GM18505 (cell line): Measurements from ENCODE around the gene MICAL2.

ENCODE experiments used
- ATAC-seq: cut with Tn5 transposase; IDR thresholded peaks from one replicate; pipeline ENCODE4 v1.9.1; 2021; ENCODE audit not compliant: unreplicated experiment
- POLR2A ChIP-seq: IDR thresholded peaks from 4 replicates; pipeline ENCODE4 v1.6.1; 2011; ENCODE audit warnings: borderline replicate concordance; ENCODE audit not compliant: insufficient read depth, insufficient read length; ENCODE audit errors: extremely low read depth

MICAL2 gene

GRCh38 chr11:12270215-12270797 is 159.9 kb downstream of the MICAL2 start:
- TF ChIP-seq POLR2A: no peak
- no peak for ATAC-seq

GRCh38 chr11:12270817-12271216 is 160.4 kb downstream of the MICAL2 start:
- no peak for TF ChIP-seq POLR2A
- ATAC-seq: no peak

- no peak for ATAC-seq
- TF ChIP-seq POLR2A: no peak
Observed at GRCh38 chr11:12271241-12271640, 160.9 kb downstream of the MICAL2 start.

- TF ChIP-seq POLR2A: no peak
- ATAC-seq: no peak
Observed at GRCh38 chr11:12271826-12272366, 161.5 kb downstream of the MICAL2 start.

- TF ChIP-seq POLR2A: no peak
- no peak for ATAC-seq
Observed at GRCh38 chr11:12272821-12273617, 162.6 kb downstream of the MICAL2 start.

- no peak for ATAC-seq
- no peak for TF ChIP-seq POLR2A
Observed at GRCh38 chr11:12273618-12273995, 163.2 kb downstream of the MICAL2 start.

GRCh38 chr11:12274056-12274455 is 163.7 kb downstream of the MICAL2 start:
- TF ChIP-seq POLR2A: no peak
- no peak for ATAC-seq

GRCh38 chr11:12274558-12275197 is 164.3 kb downstream of the MICAL2 start:
- no peak for TF ChIP-seq POLR2A
- ATAC-seq: no peak

- ATAC-seq: no peak
- TF ChIP-seq POLR2A: no peak
Observed at GRCh38 chr11:12275818-12276217, 165.4 kb downstream of the MICAL2 start.

GRCh38 chr11:12276356-12276755 is 166.0 kb downstream of the MICAL2 start:
- no peak for TF ChIP-seq POLR2A

GRCh38 chr11:12276831-12277475 is 166.6 kb downstream of the MICAL2 start:
- TF ChIP-seq POLR2A: no peak

More at GRCh38 chr11:12276356-12276755, 166.0 kb downstream of the MICAL2 start:
- ATAC-seq: no peak

GRCh38 chr11:12278766-12279671 is 168.6 kb downstream of the MICAL2 start:
- TF ChIP-seq POLR2A: no peak
- no peak for ATAC-seq

More at GRCh38 chr11:12276831-12277475, 166.6 kb downstream of the MICAL2 start:
- ATAC-seq: no peak
